ENCODE results near the gene AAK1.

GRCh38 chr2:69482471-69482870, 161.1 kb downstream of the AAK1 start:
- no peak for TF ChIP-seq MXI1 (conservative IDR thresholded peaks at IDR 0.05; ENCODE audit: poor library complexity, severe bottlenecking)
- TF ChIP-seq REST (IDR thresholded peaks at IDR 0.05; ENCODE audit: borderline replicate concordance) = no peak
- no peak for TF ChIP-seq CTCF (IDR thresholded peaks at IDR 0.05; ENCODE audit: poor library complexity, severe bottlenecking)
- no peak for TF ChIP-seq POLR2AphosphoS5 (IDR thresholded peaks at IDR 0.05)
- no peak for TF ChIP-seq EZH2 (IDR thresholded peaks at IDR 0.05; ENCODE audit: borderline replicate concordance, insufficient read depth, low read length, poor library complexity, severe bottlenecking)
- TF ChIP-seq SMC3 (conservative IDR thresholded peaks at IDR 0.05; ENCODE audit: poor library complexity) = no peak
- no peak for TF ChIP-seq EP300 (conservative IDR thresholded peaks at IDR 0.05; ENCODE audit: poor library complexity, severe bottlenecking)

All from neural cell (in vitro differentiated cells).